GM18907 (cell line): ENCODE measurements around the gene ZNF354B.
"Not testable (repeated sequence)": the region's sequence is repeated elsewhere in the genome, so short reads cannot be mapped to it uniquely, and the experiment has no call there.

ENCODE experiments used
- ATAC-seq: cut with Tn5 transposase; IDR thresholded peaks from one replicate; pipeline ENCODE4 v1.9.1; 2021; ENCODE audit warnings: mild to moderate bottlenecking, moderate library complexity; ENCODE audit not compliant: unreplicated experiment

The ZNF354B gene

GRCh38 chr5:178883115-178883694, 23.5 kb downstream of the ZNF354B start:
- ATAC-seq, result not testable (repeated sequence)

DNA sequence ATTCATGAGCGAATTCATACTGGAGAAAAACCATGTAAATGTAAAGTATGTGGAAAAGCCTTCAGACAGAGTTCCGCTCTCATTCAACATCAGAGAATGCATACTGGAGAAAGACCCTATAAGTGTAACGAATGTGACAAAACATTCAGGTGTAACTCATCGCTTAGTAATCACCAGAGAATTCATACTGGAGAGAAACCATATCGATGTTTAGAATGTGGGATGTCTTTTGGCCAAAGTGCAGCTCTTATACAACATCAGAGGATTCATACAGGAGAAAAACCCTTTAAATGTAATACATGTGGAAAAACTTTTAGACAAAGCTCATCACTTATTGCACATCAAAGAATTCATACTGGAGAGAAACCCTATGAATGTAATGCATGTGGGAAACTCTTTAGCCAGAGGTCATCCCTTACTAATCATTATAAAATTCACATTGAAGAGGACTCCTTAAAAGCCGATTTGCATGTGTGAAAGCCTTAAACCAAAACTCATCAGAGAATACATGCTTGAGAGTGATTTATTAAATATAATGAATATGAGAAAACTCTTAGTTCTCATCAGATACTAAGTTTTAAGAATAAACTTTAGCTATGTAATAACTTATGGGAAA, 24.2 kb downstream of the ZNF354B start:
- no peak for ATAC-seq

GRCh38 chr5:178895615-178896571, 36.1 kb downstream of the ZNF354B start, which contains the start of gene ZFP2:
TSS of gene ZFP2 (plus strand) at chr5:178895913. CDS start at chr5:178931314, 35,401 bp downstream.
- no peak for ATAC-seq

- ATAC-seq, result no peak
These were observed 39.5 kb downstream of the ZNF354B start for GRCh38 chr5:178899289-178899688.

- no peak for ATAC-seq
These were observed 43.1 kb downstream of the ZNF354B start for GRCh38 chr5:178902849-178903248.

DNA sequence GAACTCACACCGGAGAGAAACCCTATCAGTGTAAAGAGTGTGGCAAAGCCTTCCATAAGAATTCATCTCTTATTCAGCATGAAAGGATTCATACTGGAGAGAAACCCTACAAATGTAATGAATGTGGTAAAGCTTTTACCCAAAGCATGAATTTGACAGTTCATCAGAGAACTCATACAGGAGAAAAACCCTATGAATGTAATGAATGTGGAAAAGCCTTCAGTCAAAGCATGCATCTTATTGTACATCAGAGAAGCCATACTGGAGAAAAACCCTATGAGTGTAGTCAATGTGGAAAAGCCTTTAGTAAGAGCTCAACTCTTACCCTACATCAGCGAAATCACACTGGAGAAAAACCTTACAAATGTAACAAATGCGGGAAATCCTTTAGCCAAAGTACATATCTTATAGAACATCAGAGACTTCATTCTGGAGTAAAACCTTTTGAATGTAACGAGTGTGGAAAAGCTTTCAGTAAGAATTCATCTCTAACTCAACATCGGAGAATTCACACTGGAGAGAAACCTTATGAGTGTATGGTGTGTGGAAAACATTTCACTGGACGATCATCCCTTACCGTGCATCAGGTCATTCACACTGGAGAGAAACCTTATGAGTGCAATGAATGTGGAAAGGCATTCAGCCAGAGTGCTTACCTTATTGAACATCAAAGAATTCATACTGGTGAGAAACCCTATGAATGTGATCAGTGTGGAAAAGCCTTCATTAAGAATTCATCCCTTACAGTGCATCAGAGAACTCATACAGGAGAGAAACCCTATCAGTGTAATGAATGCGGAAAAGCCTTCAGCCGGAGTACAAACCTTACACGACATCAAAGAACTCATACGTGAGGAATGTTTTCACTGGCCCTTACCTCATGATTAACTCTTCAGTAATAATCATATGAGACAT, 72.3 kb downstream of the ZNF354B start:
- ATAC-seq, result no peak
